Activated B cell treated with CpG ODN at 0.5 μM for 24 hours (primary cell): ENCODE results near the gene GHRH. TPM values are rescaled to one million over a fixed set of nuclear protein-coding genes. Genes with fewer than 3 reads are reported as not detected.

ENCODE experiments used
- ATAC-seq: fragments of 200-7000 bp; cut with Tn5 transposase; one replicate; pipeline ENCODE4 v1.10.0; 2021; ENCODE audit warnings: low read depth, mild to moderate bottlenecking, moderate library complexity
- CTCF ChIA-PET: fragments of 350-600 bp; sonication (Branson Sonifier 250); formaldehyde crosslinking; loops from one replicate; lab custom pipeline; 2021; ENCODE audit warnings: antibody characterized with exemption; lab: Charles Lee
- POLR2A ChIA-PET: fragments of 350-600 bp; sonication (Branson Sonifier 250); formaldehyde crosslinking; loops from one replicate; lab custom pipeline; 2021; ENCODE audit warnings: antibody characterized with exemption; lab: Charles Lee
- DNase-seq: peaks from one replicate; pipeline ENCODE4 v3.0.0; 2022
- H3K27ac Mint-ChIP-seq: one replicate; pipeline ENCODE4 v1.8.0; 2020; ENCODE audit warnings: mixed read lengths
- H3K27me3 Mint-ChIP-seq: one replicate; pipeline ENCODE4 v1.8.0; 2021; ENCODE audit warnings: mixed read lengths
- H3K36me3 Mint-ChIP-seq: one replicate; pipeline ENCODE4 v1.8.0; 2021; ENCODE audit warnings: low read depth, mixed read lengths
- H3K4me1 Mint-ChIP-seq: one replicate; pipeline ENCODE4 v1.8.0; 2021; ENCODE audit warnings: mixed read lengths
- H3K4me3 Mint-ChIP-seq: one replicate; pipeline ENCODE4 v1.8.0; 2020; ENCODE audit warnings: mild to moderate bottlenecking, mixed read lengths
- H3K9me3 Mint-ChIP-seq: one replicate; pipeline ENCODE4 v1.8.0; 2020; ENCODE audit warnings: mixed read lengths
- CTCF ChIP-seq: fragments of 200-600 bp; IDR thresholded peaks from one replicate; pipeline ENCODE4 v1.8.0; 2022; ENCODE audit warnings: antibody characterized with exemption, mild to moderate bottlenecking
- intact Hi-C: fragments of 100-400 bp; cut with micrococcal nuclease; formaldehyde crosslinking; loops from one replicate; pipeline ENCODE4 v1.15.1; 2024
- total RNA-seq: library from RNA; stranded (reverse); gene quantifications from 2 replicates; pipeline ENCODE4 v1.2.3, GENCODE V29; 2022

GHRH gene
- total RNA-seq, 1 donor from 2014 or later, result not detected

- H3K4me3 Mint-ChIP-seq, result peak overlapping the region; percentile 12
- no peaks in the 10 kb centered on the region for H3K9me3 Mint-ChIP-seq
- H3K27me3 Mint-ChIP-seq, result no peaks in the 10 kb centered on the region
- H3K4me1 Mint-ChIP-seq, result peaks cover 49% of the 10 kb centered on the region
- TF ChIP-seq CTCF, result no peak
- intact Hi-C loops, result no loop called here
- ATAC-seq (no peak), DNase-seq (no peak)
- ChIA-PET POLR2A (interaction anchor here (0.7 kb wide), 1 partner anchor 70 kb away, joined by 3 read pairs; no protein-coding TSS in a partner anchor), CTCF (no interaction called here)
- H3K27ac Mint-ChIP-seq, result no peak overlapping the region
- peaks cover 66% of the 10 kb centered on the region for H3K36me3 Mint-ChIP-seq
Measured at GRCh38 chr20:37296371-37296770, 34.8 kb upstream of the GHRH start.

- no peaks in the 10 kb centered on the region for H3K9me3 Mint-ChIP-seq
- peaks cover 57% of the 10 kb centered on the region for H3K4me1 Mint-ChIP-seq
- ChIA-PET POLR2A (interaction anchor here (0.5 kb wide), 1 partner anchor 69 kb away, joined by 4 read pairs; no protein-coding TSS in a partner anchor), CTCF (no interaction called here)
- no peak for TF ChIP-seq CTCF
- H3K27ac Mint-ChIP-seq, result no peak overlapping the region
- no peak overlapping the region for H3K4me3 Mint-ChIP-seq
- H3K27me3 Mint-ChIP-seq, result no peaks in the 10 kb centered on the region
- peaks cover 65% of the 10 kb centered on the region for H3K36me3 Mint-ChIP-seq
- no peak for ATAC-seq
- no peak for DNase-seq
- intact Hi-C loops, result no loop called here
Measured at GRCh38 chr20:37295595-37295994, 34.0 kb upstream of the GHRH start.

- intact Hi-C loops, result no loop called here
Measured at GRCh38 chr20:37295001-37295400, 33.4 kb upstream of the GHRH start.

GRCh38 chr20:37294262-37294981, 32.8 kb upstream of the GHRH start:
- no peaks in the 10 kb centered on the region for H3K9me3 Mint-ChIP-seq
- H3K27ac Mint-ChIP-seq, result peak overlapping the region; percentile 15
- TF ChIP-seq CTCF, result no peak
- CTCF ChIA-PET, result interaction anchor here (0.7 kb wide), 1 partner anchor 90 kb away, joined by 3 read pairs; no protein-coding TSS in a partner anchor
- POLR2A ChIA-PET, result interaction anchor here (0.9 to 1.6 kb wide), 2 partner anchors 18 to 19 kb away, joined by 3 read pairs; no protein-coding TSS in a partner anchor
- ATAC-seq (no peak), DNase-seq (no peak)
- no peaks in the 10 kb centered on the region for H3K27me3 Mint-ChIP-seq
- peaks cover 62% of the 10 kb centered on the region for H3K4me1 Mint-ChIP-seq
- H3K4me3 Mint-ChIP-seq, result no peak overlapping the region
- intact Hi-C loops, result no loop called here
- peaks cover 56% of the 10 kb centered on the region for H3K36me3 Mint-ChIP-seq

More at GRCh38 chr20:37295001-37295400, 33.4 kb upstream of the GHRH start:
- CTCF ChIA-PET, result no interaction called here
- H3K36me3 Mint-ChIP-seq, result peaks cover 60% of the 10 kb centered on the region
- H3K27me3 Mint-ChIP-seq, result no peaks in the 10 kb centered on the region
- no peaks in the 10 kb centered on the region for H3K9me3 Mint-ChIP-seq
- no peak for DNase-seq
- H3K4me1 Mint-ChIP-seq, result peaks cover 59% of the 10 kb centered on the region
- no peak overlapping the region for H3K27ac Mint-ChIP-seq
- no peak for TF ChIP-seq CTCF
- H3K4me3 Mint-ChIP-seq, result no peak overlapping the region
- ATAC-seq, result no peak
- POLR2A ChIA-PET, result interaction anchor here (0.5 kb wide), 1 partner anchor 70 kb away, joined by 4 read pairs; no protein-coding TSS in a partner anchor

GRCh38 chr20:37293301-37293943, 31.8 kb upstream of the GHRH start:
- DNase-seq (no peak), ATAC-seq (no peak)
- ChIA-PET POLR2A (interaction anchor here (0.9 to 1.6 kb wide), 3 partner anchors 17 to 43 kb away, joined by 3 to 4 read pairs (median 3); no protein-coding TSS in a partner anchor), CTCF (interaction anchor here (0.7 kb wide), 1 partner anchor 91 kb away, joined by 3 read pairs; no protein-coding TSS in a partner anchor)
- H3K27me3 Mint-ChIP-seq, result no peaks in the 10 kb centered on the region
- H3K36me3 Mint-ChIP-seq, result peaks cover 52% of the 10 kb centered on the region
- TF ChIP-seq CTCF, result no peak
- H3K4me1 Mint-ChIP-seq, result peaks cover 68% of the 10 kb centered on the region
- intact Hi-C loops, result no loop called here
- H3K27ac Mint-ChIP-seq, result no peak overlapping the region
- H3K9me3 Mint-ChIP-seq, result no peaks in the 10 kb centered on the region
- H3K4me3 Mint-ChIP-seq, result no peak overlapping the region
